BJ (cell line): Measurements from ENCODE around the gene SGCA. TPM values are rescaled to one million over a fixed set of nuclear protein-coding genes. Genes with fewer than 3 reads are reported as not detected.

Source experiments
- CTCF ChIA-PET: fragments of 350-600 bp; formaldehyde crosslinking; extraction: SDS; loops from one replicate; lab custom pipeline; 2021; ENCODE audit warnings: antibody characterized with exemption, inconsistent platforms; lab: Yijun Ruan, JAX
- POLR2A ChIA-PET: fragments of 300-600 bp; sonication (Branson Sonifier 250); formaldehyde crosslinking; extraction: SDS; loops from one replicate; lab custom pipeline; 2021; ENCODE audit warnings: antibody characterized with exemption; lab: Charles Lee
- DNase-seq: peaks from one replicate; pipeline ENCODE4 v3.0.0-alpha.2; 2011; ENCODE audit warnings: low read depth
- H3K27me3 ChIP-seq: 2 replicates; pipeline ENCODE4 v1.6.0; 2011; ENCODE audit warnings: low read length; ENCODE audit not compliant: control insufficient read depth, insufficient read depth
- H3K36me3 ChIP-seq: 2 replicates; pipeline ENCODE4 v1.5.1; 2011; ENCODE audit warnings: low read length; ENCODE audit not compliant: control insufficient read depth, insufficient read depth
- H3K4me3 ChIP-seq: 2 replicates; pipeline ENCODE4 v1.5.1; 2011; ENCODE audit warnings: low read depth, mild to moderate bottlenecking, control low read depth, low read length
- polyA plus RNA-seq: library from polyadenylated mRNA; depleted of rRNA; stranded (reverse); fragments of >200 nt; gene quantifications from 2 replicates; pipeline ENCODE4 v1.2.3, GENCODE V29; 2011
- TF ChIP-seq, protein P1 (sequence below): IDR thresholded peaks from 2 replicates; pipeline ENCODE4 v1.5.1; 2011; ENCODE audit warnings: low read depth, mild to moderate bottlenecking, control low read depth, inconsistent platforms, low read length, moderate library complexity; ENCODE audit not compliant: insufficient read depth

The SGCA gene
- polyA plus RNA-seq, 1 experiment = 0.40 TPM

DNA sequence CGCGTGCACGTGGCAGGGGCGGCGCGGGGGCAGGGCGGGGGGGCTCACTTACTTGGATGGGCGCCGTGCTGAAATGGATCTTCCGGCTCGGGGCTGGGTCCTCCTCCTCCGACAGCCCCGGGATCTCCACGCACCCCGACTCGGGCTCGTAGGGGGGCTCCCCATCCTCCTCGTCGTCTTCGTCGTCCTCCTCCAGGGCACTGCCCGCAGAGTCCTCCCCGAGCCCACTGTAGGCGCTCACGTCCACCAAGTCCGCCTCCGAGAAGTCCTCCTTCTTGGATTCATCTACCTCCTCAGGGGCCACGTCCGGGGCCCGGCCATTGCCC lies 16.8 kb upstream of the SGCA start:
- Histone ChIP-seq H3K36me3 (peaks cover 6% of the 10 kb centered on the region), H3K4me3 (peak overlapping the region; percentile 67), H3K27me3 (no peaks in the 10 kb centered on the region)
- POLR2A ChIA-PET = interaction anchor here (0.5 kb wide), 1 partner anchor 53 kb away, joined by 4 read pairs; no protein-coding TSS in a partner anchor
- CTCF ChIA-PET = interaction anchor here (0.9 to 3.8 kb wide), 4 partner anchors 9 to 54 kb away, joined by 3 to 30 read pairs (median 11); partner anchors contain the start of gene PDK2
- DNase-seq = no peak
- TF ChIP-seq, protein P1, sequence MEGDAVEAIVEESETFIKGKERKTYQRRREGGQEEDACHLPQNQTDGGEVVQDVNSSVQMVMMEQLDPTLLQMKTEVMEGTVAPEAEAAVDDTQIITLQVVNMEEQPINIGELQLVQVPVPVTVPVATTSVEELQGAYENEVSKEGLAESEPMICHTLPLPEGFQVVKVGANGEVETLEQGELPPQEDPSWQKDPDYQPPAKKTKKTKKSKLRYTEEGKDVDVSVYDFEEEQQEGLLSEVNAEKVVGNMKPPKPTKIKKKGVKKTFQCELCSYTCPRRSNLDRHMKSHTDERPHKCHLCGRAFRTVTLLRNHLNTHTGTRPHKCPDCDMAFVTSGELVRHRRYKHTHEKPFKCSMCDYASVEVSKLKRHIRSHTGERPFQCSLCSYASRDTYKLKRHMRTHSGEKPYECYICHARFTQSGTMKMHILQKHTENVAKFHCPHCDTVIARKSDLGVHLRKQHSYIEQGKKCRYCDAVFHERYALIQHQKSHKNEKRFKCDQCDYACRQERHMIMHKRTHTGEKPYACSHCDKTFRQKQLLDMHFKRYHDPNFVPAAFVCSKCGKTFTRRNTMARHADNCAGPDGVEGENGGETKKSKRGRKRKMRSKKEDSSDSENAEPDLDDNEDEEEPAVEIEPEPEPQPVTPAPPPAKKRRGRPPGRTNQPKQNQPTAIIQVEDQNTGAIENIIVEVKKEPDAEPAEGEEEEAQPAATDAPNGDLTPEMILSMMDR = no peak

DNA sequence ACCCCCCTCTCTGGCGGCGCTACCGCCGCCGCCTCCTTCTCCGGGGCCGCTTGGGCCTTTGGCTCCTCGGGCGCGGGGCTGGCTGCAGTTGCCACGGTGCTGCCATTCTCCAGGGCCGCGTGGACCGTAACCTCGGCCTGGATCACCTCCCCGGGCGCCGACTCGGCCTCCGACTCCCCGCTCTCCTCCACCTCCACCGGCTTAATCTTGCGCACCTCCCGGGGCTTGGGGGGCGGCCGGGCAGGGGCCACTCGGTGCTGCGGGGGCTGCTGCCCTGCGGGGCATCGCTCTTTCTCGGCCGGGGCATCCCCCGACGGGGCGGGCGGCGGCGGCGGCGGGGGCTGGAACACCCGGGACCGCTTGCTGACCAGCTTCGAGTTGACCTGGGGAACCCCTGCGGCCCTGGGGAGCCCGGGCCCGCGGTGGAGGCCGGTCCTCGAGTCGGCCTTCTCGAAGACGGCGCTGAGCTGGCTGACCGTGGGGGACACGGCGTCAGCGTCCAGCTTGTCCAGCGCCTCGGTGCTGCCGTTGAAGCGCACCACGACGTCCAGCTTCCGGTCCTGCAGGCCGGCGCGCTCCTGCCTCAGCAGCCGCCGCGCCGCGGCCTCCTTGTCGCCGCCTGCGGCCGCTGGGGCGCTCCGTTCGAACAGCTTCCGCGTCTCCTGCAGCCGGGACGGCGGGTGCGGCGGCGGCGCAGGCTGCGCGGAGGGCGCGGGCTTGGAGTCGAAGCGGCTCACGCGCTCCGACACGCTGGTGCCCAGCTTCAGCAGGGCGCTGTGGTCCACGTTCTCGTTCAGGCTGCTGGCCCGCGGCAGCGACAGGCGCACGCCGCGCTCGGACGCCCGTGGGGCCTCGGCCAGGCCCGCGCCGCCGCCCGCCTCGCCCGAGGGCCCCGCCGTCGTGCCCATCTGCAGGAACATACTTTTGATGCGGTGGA lies 16.1 kb upstream of the SGCA start:
- DNase-seq = no peak
- POLR2A ChIA-PET = interaction anchor here (0.5 kb wide), 2 partner anchors 54 to 363 kb away, joined by 4 to 10 read pairs; no protein-coding TSS in a partner anchor
- H3K27me3 ChIP-seq = no peaks in the 10 kb centered on the region
- no peaks in the 10 kb centered on the region; the same call in 1 of the 2 replicates for H3K36me3 ChIP-seq
- peak overlapping the region; percentile 67 for H3K4me3 ChIP-seq
- TF ChIP-seq, protein P1 = no peak
- CTCF ChIA-PET = interaction anchor here (0.8 to 3.8 kb wide), 12 partner anchors 10 to 140 kb away, joined by 3 to 30 read pairs (median 4); partner anchors contain the start of genes PDK2 and SAMD14

DNA sequence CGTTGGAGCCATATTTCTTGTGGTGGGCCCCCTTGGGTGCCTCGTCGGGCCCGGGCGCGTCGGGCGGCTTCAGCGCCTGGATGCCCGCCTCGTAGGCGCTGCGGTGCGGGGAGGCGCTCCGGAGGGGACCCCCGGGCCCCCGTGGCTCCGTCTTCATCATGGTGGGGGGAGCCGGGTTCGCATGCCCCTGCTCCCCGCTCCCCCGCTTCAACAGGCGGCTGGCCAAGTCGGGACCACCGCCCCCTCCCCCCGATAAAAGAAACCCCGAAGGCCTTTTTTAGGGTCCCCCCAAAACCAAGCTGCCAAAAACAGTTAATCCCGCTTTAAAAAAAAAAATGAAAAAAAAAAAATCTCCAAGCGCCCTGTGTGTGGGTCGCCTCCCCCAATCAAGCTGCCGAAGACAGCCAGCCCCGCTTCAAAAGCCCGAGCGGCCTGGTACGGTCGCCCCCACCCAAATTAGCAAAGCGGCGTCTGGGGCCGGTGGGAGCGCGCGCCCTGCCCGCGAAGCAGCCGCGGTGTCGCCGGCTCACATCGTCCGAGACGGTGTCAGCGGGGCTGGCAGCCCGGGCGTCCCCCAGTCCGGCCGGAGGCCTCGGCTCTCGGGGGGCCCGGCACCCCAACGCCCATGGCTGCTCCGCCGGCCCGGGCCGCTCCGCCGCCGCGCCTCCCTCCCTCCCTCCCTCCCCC lies 15.3 kb upstream of the SGCA start, which contains the start of gene PPP1R9B:
PPP1R9B (minus strand) TSS at position 324 of the 687 bp plus-strand sequence; CDS start at position 160, 164 bp downstream.
- POLR2A ChIA-PET = interaction anchor here (1.7 kb wide), 1 partner anchor 53 kb away, joined by 6 read pairs; no protein-coding TSS in a partner anchor
- TF ChIP-seq, protein P1 = no peak
- DNase-seq = no peak
- Histone ChIP-seq H3K4me3 (peak within 1 kb of the TSS; percentile 67), H3K27me3 (no peaks in the 10 kb centered on the region), H3K36me3 (no peaks in the 10 kb centered on the region)
- CTCF ChIA-PET = interaction anchor here (0.6 to 3.8 kb wide), 15 partner anchors 11 to 211 kb away, joined by 3 to 30 read pairs (median 4); partner anchors contain the start of gene SAMD14

DNA sequence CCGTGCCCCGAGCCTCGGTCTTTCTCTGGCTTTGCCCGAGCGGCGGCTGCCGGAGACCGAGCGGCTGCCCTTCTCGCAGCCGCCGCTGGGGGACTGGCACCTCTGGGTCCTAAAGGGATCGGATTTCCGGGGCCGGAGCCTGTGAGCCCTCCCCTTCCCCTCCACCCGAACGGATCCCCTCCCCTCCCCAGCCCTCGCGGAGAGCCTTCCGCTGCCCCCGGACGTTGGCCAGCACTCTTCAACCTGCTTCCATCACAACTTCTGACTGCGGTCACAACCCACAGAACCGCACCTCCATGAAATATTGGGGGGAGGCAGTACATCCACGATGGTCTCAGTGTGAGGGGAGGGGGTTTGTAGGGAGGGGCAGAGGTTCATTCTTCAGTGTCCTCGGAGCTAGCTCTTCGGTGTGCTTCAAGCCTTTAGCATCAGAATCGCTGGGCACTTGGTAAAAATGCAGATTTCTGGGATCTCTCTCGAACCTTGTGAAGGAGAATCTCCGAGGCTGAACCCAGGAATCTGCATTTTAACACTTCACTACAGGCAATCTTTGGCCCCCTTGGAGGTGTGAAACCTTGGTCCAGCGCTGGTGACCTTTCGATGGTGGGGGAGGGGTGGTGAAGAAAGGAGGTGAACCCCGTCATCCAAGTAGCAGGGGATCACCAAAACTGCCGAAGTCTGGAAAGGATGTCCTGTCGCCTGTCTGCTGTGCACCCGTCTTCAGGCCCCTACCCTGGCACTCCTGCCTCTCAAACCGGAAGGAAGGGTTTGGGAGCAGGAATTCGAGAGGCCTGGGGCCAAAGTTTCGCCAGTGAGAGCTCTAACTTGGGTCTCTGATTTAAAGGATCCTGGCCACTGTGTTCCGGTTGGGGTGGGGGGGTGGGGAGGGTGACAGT lies 14.5 kb upstream of the SGCA start:
- DNase-seq = no peak
- POLR2A ChIA-PET = interaction anchor here (0.5 to 1.7 kb wide), 5 partner anchors 22 to 489 kb away, joined by 4 to 8 read pairs (median 5); partner anchors contain the start of genes COL1A1 and SAMD14
- Histone ChIP-seq H3K36me3 (no peaks in the 10 kb centered on the region), H3K27me3 (no peaks in the 10 kb centered on the region), H3K4me3 (peak overlapping the region; percentile 67)
- TF ChIP-seq, protein P1 = peak; percentile 75
- CTCF ChIA-PET = interaction anchor here (0.6 to 3.8 kb wide), 23 partner anchors 10 to 211 kb away, joined by 3 to 30 read pairs (median 4); partner anchors contain the start of genes SGCA and TMEM92
